Endothelial cell (in vitro differentiated cells): ENCODE data around the gene RHBDL3. TPM values are rescaled to one million over a fixed set of nuclear protein-coding genes. Genes with fewer than 3 reads are reported as not detected.

Experiments
- DNase-seq: peaks from one replicate; pipeline ENCODE4 v3.0.0; 2021; ENCODE audit warnings: low spot score
- H3K27ac Mint-ChIP-seq: one replicate; pipeline ENCODE4 v1.8.0; 2021; ENCODE audit warnings: mixed read lengths, inconsistent platforms; ENCODE audit not compliant: unreplicated experiment
- H3K27me3 Mint-ChIP-seq: one replicate; pipeline ENCODE4 v1.8.0; 2021; ENCODE audit warnings: mild to moderate bottlenecking, moderate library complexity, mixed read lengths, inconsistent platforms; ENCODE audit not compliant: unreplicated experiment
- H3K36me3 Mint-ChIP-seq: one replicate; pipeline ENCODE4 v1.8.0; 2021; ENCODE audit warnings: mild to moderate bottlenecking, low read depth, mixed read lengths, inconsistent platforms; ENCODE audit not compliant: unreplicated experiment
- H3K4me1 Mint-ChIP-seq: one replicate; pipeline ENCODE4 v1.8.0; 2021; ENCODE audit warnings: mild to moderate bottlenecking, mixed read lengths, inconsistent platforms; ENCODE audit not compliant: unreplicated experiment
- H3K4me3 Mint-ChIP-seq: one replicate; pipeline ENCODE4 v1.8.0; 2021; ENCODE audit warnings: mild to moderate bottlenecking, mixed read lengths, inconsistent platforms; ENCODE audit not compliant: unreplicated experiment
- H3K9me3 Mint-ChIP-seq: one replicate; pipeline ENCODE4 v1.8.0; 2021; ENCODE audit warnings: mixed read lengths, inconsistent platforms; ENCODE audit not compliant: unreplicated experiment
- total RNA-seq: library from RNA; stranded (reverse); fragmentation: NEBNext Ultra II Directional; extraction: Animal tissue kit (Norgen Biotek cat#: 25700); gene quantifications from one replicate; pipeline ENCODE4 v1.2.1, GENCODE V29; 2021; ENCODE audit not compliant: unreplicated experiment
- TF ChIP-seq, protein P1 (sequence below): fragments of 200-600 bp; sonication (generic); IDR thresholded peaks from one replicate; pipeline ENCODE4 v1.5.0; 2021; ENCODE audit warnings: antibody characterized with exemption; ENCODE audit not compliant: unreplicated experiment

RHBDL3 gene
- total RNA-seq, 1 donor from 2014 or later = 1.7 TPM

GRCh38 chr17:32253117-32253611, 12.5 kb upstream of the RHBDL3 start:
- TF ChIP-seq, protein P1, sequence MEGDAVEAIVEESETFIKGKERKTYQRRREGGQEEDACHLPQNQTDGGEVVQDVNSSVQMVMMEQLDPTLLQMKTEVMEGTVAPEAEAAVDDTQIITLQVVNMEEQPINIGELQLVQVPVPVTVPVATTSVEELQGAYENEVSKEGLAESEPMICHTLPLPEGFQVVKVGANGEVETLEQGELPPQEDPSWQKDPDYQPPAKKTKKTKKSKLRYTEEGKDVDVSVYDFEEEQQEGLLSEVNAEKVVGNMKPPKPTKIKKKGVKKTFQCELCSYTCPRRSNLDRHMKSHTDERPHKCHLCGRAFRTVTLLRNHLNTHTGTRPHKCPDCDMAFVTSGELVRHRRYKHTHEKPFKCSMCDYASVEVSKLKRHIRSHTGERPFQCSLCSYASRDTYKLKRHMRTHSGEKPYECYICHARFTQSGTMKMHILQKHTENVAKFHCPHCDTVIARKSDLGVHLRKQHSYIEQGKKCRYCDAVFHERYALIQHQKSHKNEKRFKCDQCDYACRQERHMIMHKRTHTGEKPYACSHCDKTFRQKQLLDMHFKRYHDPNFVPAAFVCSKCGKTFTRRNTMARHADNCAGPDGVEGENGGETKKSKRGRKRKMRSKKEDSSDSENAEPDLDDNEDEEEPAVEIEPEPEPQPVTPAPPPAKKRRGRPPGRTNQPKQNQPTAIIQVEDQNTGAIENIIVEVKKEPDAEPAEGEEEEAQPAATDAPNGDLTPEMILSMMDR = peak; percentile 85
- Mint-ChIP-seq H3K4me1 (peaks cover 1% of the 10 kb centered on the region), H3K27ac (no peak overlapping the region), H3K36me3 (no peaks in the 10 kb centered on the region), H3K27me3 (no peaks in the 10 kb centered on the region), H3K9me3 (no peaks in the 10 kb centered on the region), H3K4me3 (no peak overlapping the region)
- peak; percentile 83 for DNase-seq

DNA sequence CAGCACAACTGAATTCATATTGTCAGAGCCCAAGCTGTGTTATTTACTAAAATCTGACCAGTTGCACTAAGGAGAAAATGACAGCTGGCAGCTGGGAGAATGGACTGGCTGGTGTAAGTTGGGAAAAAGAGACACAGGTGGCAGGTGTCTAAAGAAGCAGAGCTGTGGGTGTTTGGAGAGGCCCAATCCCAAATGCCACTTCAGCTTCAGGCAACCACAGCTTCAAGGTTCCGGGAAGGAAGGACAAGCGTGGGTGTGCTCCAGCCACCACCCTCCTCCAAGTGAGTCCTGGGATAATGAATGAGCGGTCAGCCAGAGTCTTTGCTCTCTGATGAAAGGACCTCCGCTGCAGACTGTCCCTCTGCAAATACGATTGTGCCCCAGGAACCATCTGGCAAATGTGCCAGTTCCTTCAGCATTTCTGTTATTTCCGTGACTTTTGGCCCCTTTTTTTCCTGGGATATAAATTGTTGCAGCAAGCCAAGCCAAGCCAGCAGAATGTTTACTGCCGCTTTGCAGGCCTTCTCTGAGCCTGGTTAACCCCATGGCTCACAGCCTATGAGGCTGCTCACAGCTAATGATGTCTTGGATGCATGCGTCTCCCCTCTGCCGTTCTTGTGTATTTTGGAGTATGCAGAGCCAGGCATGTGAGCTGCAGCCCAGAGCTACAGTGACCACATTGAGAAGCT, 9.5 kb upstream of the RHBDL3 start:
- Mint-ChIP-seq H3K27me3 (peaks cover under 1% of the 10 kb centered on the region), H3K27ac (no peak overlapping the region), H3K36me3 (no peaks in the 10 kb centered on the region), H3K9me3 (no peaks in the 10 kb centered on the region), H3K4me3 (no peak overlapping the region), H3K4me1 (peaks cover 4% of the 10 kb centered on the region)
- TF ChIP-seq, protein P1 = no peak
- DNase-seq = no peak

DNA sequence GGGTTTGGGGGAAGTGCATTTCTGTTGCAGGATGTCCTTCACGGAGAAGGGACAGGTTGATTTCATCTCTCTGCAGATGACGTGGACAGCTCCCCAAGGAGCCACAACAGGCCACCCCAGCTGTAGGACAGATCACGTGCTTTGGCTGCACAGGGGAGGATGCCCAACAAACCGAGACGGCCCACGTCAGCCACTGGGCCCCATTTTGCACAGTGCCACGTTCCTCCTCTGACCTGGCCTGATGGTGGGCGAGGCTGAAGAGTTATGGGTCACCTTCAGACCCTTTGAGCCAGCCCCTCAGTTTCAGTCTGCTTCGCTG, 9.0 kb upstream of the RHBDL3 start:
- TF ChIP-seq, protein P1 = no peak
- Mint-ChIP-seq H3K27ac (no peak overlapping the region), H3K4me3 (no peak overlapping the region), H3K4me1 (peaks cover 4% of the 10 kb centered on the region), H3K36me3 (no peaks in the 10 kb centered on the region), H3K9me3 (no peaks in the 10 kb centered on the region), H3K27me3 (peaks cover 3% of the 10 kb centered on the region)
- no peak for DNase-seq

DNA sequence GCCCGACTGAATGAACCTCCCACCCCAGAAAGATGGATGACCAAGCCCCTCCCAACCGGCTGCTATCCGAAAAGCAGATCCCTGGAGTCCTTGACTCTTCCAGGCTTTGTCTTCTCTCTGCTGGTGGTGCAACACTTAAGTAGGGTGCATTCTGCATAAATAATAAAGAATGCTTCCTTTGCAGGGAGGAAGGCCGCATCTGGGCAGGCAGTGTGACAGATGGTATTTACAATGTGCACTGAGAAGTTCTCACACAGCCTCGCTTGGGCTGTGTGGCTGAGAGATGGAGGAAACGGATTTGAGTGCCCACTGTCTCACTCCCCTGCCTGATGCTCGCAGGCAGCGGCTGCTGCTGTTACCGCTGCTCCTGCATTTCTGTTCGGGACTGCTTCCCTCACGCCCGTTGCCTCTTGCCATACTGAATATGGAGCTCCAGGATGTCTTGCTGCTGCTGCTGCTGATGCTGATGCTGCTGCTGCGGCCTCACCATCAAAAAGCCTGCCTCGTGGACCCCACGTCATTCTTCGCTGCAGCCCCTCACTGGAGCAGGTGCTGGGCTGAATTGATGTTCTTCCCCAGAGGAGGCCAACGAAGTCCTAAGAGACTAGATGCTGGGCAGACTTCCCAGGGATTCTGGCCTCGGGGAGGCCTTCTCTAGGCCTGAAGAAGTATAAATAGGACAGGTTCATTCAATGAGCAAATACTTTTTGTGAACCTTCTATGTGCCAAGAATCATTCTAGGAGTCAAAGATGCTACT, 7.1 kb upstream of the RHBDL3 start:
- H3K9me3 Mint-ChIP-seq = no peaks in the 10 kb centered on the region
- H3K27me3 Mint-ChIP-seq = peaks cover 5% of the 10 kb centered on the region
- H3K27ac Mint-ChIP-seq = no peak overlapping the region
- no peaks in the 10 kb centered on the region for H3K36me3 Mint-ChIP-seq
- H3K4me1 Mint-ChIP-seq = peaks cover 4% of the 10 kb centered on the region
- TF ChIP-seq, protein P1 = no peak
- no peak overlapping the region for H3K4me3 Mint-ChIP-seq
- DNase-seq = no peak

DNA sequence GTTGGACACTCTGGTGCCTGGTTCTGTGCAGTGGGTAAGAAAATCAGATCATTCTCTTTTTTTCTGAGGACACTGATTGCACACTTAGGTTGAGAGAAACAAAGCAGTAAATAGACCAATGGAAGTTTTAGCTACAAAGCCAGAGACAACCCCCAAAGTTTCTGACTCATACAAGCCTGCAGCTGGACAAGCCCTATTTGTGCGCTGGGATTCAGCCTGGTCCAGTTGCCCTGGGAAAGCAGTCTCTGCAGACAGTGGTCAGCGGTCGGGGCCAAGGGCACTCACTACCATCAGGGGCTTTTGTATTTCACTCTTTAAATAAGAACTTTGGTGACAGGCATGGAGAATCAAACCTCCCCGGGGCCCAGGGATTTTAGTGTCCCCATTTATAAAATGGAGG, 6.0 kb upstream of the RHBDL3 start:
- peaks cover 12% of the 10 kb centered on the region for H3K27me3 Mint-ChIP-seq
- H3K36me3 Mint-ChIP-seq = peaks cover 4% of the 10 kb centered on the region
- TF ChIP-seq, protein P1 = no peak
- H3K4me3 Mint-ChIP-seq = no peak overlapping the region
- no peaks in the 10 kb centered on the region for H3K9me3 Mint-ChIP-seq
- no peak for DNase-seq
- H3K4me1 Mint-ChIP-seq = peaks cover 9% of the 10 kb centered on the region
- H3K27ac Mint-ChIP-seq = no peak overlapping the region
